Ovary (tissue), 3 donors: ENCODE measurements around the gene CD79A.

Source experiments
- EP300 ChIP-seq: sonication (generic); formaldehyde crosslinking; IDR thresholded peaks from one replicate; pipeline ENCODE4 v1.6.1; 2017; ENCODE audit warnings: antibody characterized with exemption
- POLR2A ChIP-seq: fragments of 450-650 bp; IDR thresholded peaks from one replicate; pipeline ENCODE4 v1.6.1; 2017; ENCODE audit warnings: antibody characterized with exemption, mild to moderate bottlenecking, moderate library complexity
- TF ChIP-seq, protein P1 (sequence below), 3 donors: fragments of 450-650 bp in 2 of 3; fragments of 200-600 bp in 1 of 3; IDR thresholded peaks; one replicate each; pipeline versions ENCODE4 v1.5.1 to v1.8.0; 2016 to 2022; ENCODE audit warnings: antibody characterized with exemption in 3 of 3, mild to moderate bottlenecking in 1 of 3
- donor health status: DM: no; HTN: no; CAD: no.

DNA sequence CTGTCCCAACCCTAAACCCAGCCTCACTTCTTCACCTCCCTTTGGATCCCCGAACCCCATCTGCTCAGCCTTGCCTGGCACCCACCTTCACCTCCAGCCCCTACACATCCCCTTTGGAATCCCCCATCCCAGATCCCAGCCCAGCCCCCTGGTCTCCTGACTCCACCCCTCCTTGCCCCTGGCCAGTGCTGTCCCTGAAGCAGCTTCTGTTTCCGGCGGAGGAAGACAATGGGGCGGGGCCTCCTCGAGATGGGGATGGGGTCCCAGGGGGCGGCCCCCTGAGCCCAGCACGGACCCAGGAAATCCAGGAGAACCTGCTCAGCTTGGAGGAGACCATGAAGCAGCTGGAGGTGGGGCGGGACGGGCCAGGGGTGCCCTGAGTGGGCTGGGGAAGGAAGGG lies 29.2 kb downstream of the CD79A start:
- TF ChIP-seq, protein P1, sequence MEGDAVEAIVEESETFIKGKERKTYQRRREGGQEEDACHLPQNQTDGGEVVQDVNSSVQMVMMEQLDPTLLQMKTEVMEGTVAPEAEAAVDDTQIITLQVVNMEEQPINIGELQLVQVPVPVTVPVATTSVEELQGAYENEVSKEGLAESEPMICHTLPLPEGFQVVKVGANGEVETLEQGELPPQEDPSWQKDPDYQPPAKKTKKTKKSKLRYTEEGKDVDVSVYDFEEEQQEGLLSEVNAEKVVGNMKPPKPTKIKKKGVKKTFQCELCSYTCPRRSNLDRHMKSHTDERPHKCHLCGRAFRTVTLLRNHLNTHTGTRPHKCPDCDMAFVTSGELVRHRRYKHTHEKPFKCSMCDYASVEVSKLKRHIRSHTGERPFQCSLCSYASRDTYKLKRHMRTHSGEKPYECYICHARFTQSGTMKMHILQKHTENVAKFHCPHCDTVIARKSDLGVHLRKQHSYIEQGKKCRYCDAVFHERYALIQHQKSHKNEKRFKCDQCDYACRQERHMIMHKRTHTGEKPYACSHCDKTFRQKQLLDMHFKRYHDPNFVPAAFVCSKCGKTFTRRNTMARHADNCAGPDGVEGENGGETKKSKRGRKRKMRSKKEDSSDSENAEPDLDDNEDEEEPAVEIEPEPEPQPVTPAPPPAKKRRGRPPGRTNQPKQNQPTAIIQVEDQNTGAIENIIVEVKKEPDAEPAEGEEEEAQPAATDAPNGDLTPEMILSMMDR (IDR thresholded peaks at IDR 0.05): no peak
- TF ChIP-seq EP300: no peak
- TF ChIP-seq POLR2A: no peak
